ENCODE results near the gene KDM4C. TPM values are rescaled to one million over a fixed set of nuclear protein-coding genes. Genes with fewer than 3 reads are reported as not detected.

The KDM4C gene
- total and polyA plus RNA-seq, 2 of the 13 experiments (the other 11 are each of a cell fraction or from before 2014, with no cell fraction given) = 19.4 to 23.6 TPM

- H3K27ac ChIP-seq (ENCODE audit: extremely low read length, insufficient read depth, low read length) = no peak overlapping the region
- intact Hi-C loops (cut with micrococcal nuclease; ENCODE audit: unreplicated experiment) (no loop called here), in situ Hi-C loops (cut with HindIII; ENCODE audit: extremely low pct_ligation_motif_present, low pct_unique_long_range_greater_than_20kb) (no loop called here)
- H3K79me2 ChIP-seq (ENCODE audit: insufficient read depth, low read length) = no peaks in the 10 kb centered on the region
- DNase-seq (ENCODE audit: low spot score) (no peak), FAIRE-seq (no peak), ATAC-seq (no peak)
- POLR2A ChIA-PET = no interaction called here
- no peaks in the 10 kb centered on the region; a peak in 2 of 5 replicates for H3K36me3 ChIP-seq (replicated peaks in 1 of 2; ENCODE audit: control insufficient read depth in 1 of 2, insufficient read depth in 2 of 2, low read length in 2 of 2)
- no peak for TF ChIP-seq CAMTA2 (CRISPR knock-in tag; IDR thresholded peaks at IDR 0.05; ENCODE audit: borderline replicate concordance)
- TF ChIP-seq ZNF414 (CRISPR knock-in tag; IDR thresholded peaks at IDR 0.05) = no peak
- TF ChIP-seq, protein P1, sequence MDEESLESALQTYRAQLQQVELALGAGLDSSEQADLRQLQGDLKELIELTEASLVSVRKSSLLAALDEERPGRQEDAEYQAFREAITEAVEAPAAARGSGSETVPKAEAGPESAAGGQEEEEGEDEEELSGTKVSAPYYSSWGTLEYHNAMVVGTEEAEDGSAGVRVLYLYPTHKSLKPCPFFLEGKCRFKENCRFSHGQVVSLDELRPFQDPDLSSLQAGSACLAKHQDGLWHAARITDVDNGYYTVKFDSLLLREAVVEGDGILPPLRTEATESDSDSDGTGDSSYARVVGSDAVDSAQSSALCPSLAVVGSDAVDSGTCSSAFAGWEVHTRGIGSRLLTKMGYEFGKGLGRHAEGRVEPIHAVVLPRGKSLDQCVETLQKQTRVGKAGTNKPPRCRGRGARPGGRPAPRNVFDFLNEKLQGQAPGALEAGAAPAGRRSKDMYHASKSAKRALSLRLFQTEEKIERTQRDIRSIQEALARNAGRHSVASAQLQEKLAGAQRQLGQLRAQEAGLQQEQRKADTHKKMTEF (CRISPR knock-in tag; IDR thresholded peaks at IDR 0.05) = no peak
- TF ChIP-seq NCOA5 (CRISPR knock-in tag; IDR thresholded peaks at IDR 0.05) = no peak
- no peak for TF ChIP-seq ZNF891 (CRISPR knock-in tag; IDR thresholded peaks at IDR 0.05)
- no peak for TF ChIP-seq KDM1A (CRISPR knock-in tag; IDR thresholded peaks at IDR 0.05)
- no peak for TF ChIP-seq KLF13 (CRISPR knock-in tag; IDR thresholded peaks at IDR 0.05)
- TF ChIP-seq HOXA7 (CRISPR knock-in tag; IDR thresholded peaks at IDR 0.05) = no peak
- no peak for TF ChIP-seq ZNF772 (CRISPR knock-in tag; IDR thresholded peaks at IDR 0.05)
- H3K4me3 ChIP-seq (replicated peaks in 1 of 3; ENCODE audit: insufficient read depth in 1 of 3, low read depth in 2 of 3, low read length in 3 of 3) = no peak overlapping the region
- H2AFZ ChIP-seq (ENCODE audit: low read length) = no peak overlapping the region
- no TSS peak for BruUV-seq (replicated peaks)
- no peaks in the 10 kb centered on the region for H3K4me1 ChIP-seq (ENCODE audit: insufficient read depth, low read length)
- H3K27me3 ChIP-seq (ENCODE audit: control insufficient read depth in 1 of 2, insufficient read depth in 2 of 2, low read length in 2 of 2) = no peaks in the 10 kb centered on the region
- H3K9me3 ChIP-seq (ENCODE audit: low read length) = no peaks in the 10 kb centered on the region
- no peak overlapping the region for H3K9ac ChIP-seq (ENCODE audit: insufficient read depth, low read depth, low read length)
- no peaks in the 10 kb centered on the region for H4K20me1 ChIP-seq (ENCODE audit: insufficient read depth, low read length)
- no peak overlapping the region for H3K4me2 ChIP-seq (ENCODE audit: low read depth, low read length)
- WGBS (ENCODE audit: low lambda C conversion rate) = 95% methylated on average over 3 of the region's 3 CpGs
- CTCF ChIA-PET (ENCODE audit: low intra/inter-chr PET ratio, low total read pairs) = no interaction called here
These were observed 300.7 kb downstream of the KDM4C start for GRCh38 chr9:7058473-7058872.
